Measurements from ENCODE around the gene GPR55. TPM values are rescaled to one million over a fixed set of nuclear protein-coding genes. Genes with fewer than 3 reads are reported as not detected.

GPR55 gene
- total and polyA plus RNA-seq, 2 donors (not counting 3 experiments of a cell fraction or from before 2014, with no cell fraction given) = not detected

- BruUV-seq (replicated peaks) = no TSS peak
- no peak overlapping the region for H3K9ac ChIP-seq (replicated peaks; ENCODE audit: extremely low read depth, insufficient read depth, low read length)
Measured at GRCh38 chr2:230869914-230870543, 55.0 kb downstream of the GPR55 start.

More at GRCh38 chr2:230869914-230870543, 55.0 kb downstream of the GPR55 start:
- Histone ChIP-seq H3K27me3 (ENCODE audit: control insufficient read depth in 2 of 2, insufficient read depth in 2 of 2, low read length in 2 of 2) (peaks cover 7 to 12% of the 10 kb centered on the region in 2 experiments), H3K79me2 (ENCODE audit: control insufficient read depth, insufficient read depth, low read length) (no peaks in the 10 kb centered on the region), H3K4me1 (ENCODE audit: control insufficient read depth, extremely low read depth, insufficient read depth, low read length) (no peaks in the 10 kb centered on the region), H3K9me1 (replicated peaks; ENCODE audit: control insufficient read depth, extremely low read depth, insufficient read depth, low read length) (no peaks in the 10 kb centered on the region), H3K9me3 (replicated peaks; ENCODE audit: control insufficient read depth, insufficient read depth, low read length) (no peaks in the 10 kb centered on the region), H3K4me2 (ENCODE audit: insufficient read depth, low read length) (no peak overlapping the region), H4K20me1 (replicated peaks; ENCODE audit: control insufficient read depth, extremely low read depth, insufficient read depth, low read length) (no peaks in the 10 kb centered on the region), H3K4me3 (replicated peaks in 1 of 3; ENCODE audit: insufficient read depth in 1 of 3, low read depth in 1 of 3, low read length in 3 of 3) (no peak overlapping the region), H3K27ac (ENCODE audit: insufficient read depth, low read depth, low read length) (no peak overlapping the region), H2AFZ (ENCODE audit: low read depth, low read length) (no peak overlapping the region), H3K36me3 (ENCODE audit: control insufficient read depth in 2 of 2, extremely low read depth in 1 of 2, insufficient read depth in 2 of 2, low read length in 2 of 2) (no peaks in the 10 kb centered on the region)
- intact Hi-C loops (cut with micrococcal nuclease) = no loop called here
- ChIA-PET CTCF (interaction anchor here (0.8 to 1.6 kb wide), 2 partner anchors 8 to 117 kb away, joined by 3 to 6 read pairs; no protein-coding TSS in a partner anchor), POLR2A (no interaction called here)
- TF ChIP-seq POLR2A (IDR thresholded peaks at IDR 0.05; ENCODE audit: low read depth, low read length) (no peak), GATA2 (IDR thresholded peaks at IDR 0.05; ENCODE audit: insufficient read depth, insufficient read length, low read depth, low read length) (no peak), CTCF (IDR thresholded peaks at IDR 0.05; ENCODE audit: extremely low read depth in 1 of 2, insufficient read depth in 1 of 2, low read depth in 1 of 2, low read length in 2 of 2) (no peak), FOS (IDR thresholded peaks at IDR 0.05; ENCODE audit: borderline replicate concordance, insufficient read depth, low read length) (no peak), EZH2 (IDR thresholded peaks at IDR 0.05; ENCODE audit: borderline replicate concordance, low read depth, low read length, severe bottlenecking) (no peak), MAX (IDR thresholded peaks at IDR 0.05; ENCODE audit: insufficient read depth, insufficient read length) (no peak), POLR2AphosphoS5 (IDR thresholded peaks at IDR 0.05; ENCODE audit: insufficient read depth, low read depth, low read length) (no peak), JUN (IDR thresholded peaks at IDR 0.05; ENCODE audit: borderline replicate concordance, insufficient read depth, insufficient read length, low read depth) (no peak), MYC (IDR thresholded peaks at IDR 0.05; ENCODE audit: low read depth, low read length) (no peak)
- no peak for FAIRE-seq
- dilution Hi-C loops (cut with MboI; ENCODE audit: extremely low pct_ligation_motif_present, low sequenced_read_pairs) = no loop called here
- no peak for DNase-seq (ENCODE audit: low read depth, low spot score)

Measured in endothelial cell of umbilical vein (primary cell).